HG02973 (cell line): ENCODE measurements around the gene TRIM31.
"Not testable (repeated sequence)": the region's sequence is repeated elsewhere in the genome, so short reads cannot be mapped to it uniquely, and the experiment has no call there.

ENCODE experiments used
- ATAC-seq: cut with Tn5 transposase; IDR thresholded peaks from one replicate; pipeline ENCODE4 v1.9.1; 2021; ENCODE audit warnings: moderate library complexity; ENCODE audit not compliant: unreplicated experiment

The TRIM31 gene

GRCh38 chr6:30149858-30150550 is 37.1 kb upstream of the TRIM31 start:
- no peak for ATAC-seq

GRCh38 chr6:30149234-30149633 is 36.3 kb upstream of the TRIM31 start:
- no peak for ATAC-seq

- no peak for ATAC-seq
Measured at GRCh38 chr6:30147096-30147495, 34.2 kb upstream of the TRIM31 start.

- ATAC-seq = no peak
Measured at GRCh38 chr6:30145818-30146217, 32.9 kb upstream of the TRIM31 start.

DNA sequence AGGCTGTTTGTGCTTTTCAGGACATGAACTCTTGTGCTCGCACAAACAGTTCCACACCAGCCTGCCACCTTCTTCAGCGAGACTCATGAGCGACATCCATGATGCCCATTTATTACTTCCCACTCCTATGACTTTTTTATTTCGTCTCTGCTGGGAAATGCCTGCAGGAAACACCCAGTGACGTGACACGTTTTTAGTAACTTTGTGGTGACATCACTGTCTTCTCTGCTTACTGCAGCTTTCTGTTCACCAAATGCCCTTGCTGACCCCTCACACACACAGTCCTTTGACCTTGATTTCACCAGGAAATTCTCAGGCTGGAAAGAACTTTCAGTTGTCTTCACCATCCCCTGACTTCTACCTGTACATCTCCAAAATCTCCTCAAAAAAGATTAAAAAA is 31.9 kb upstream of the TRIM31 start:
- ATAC-seq = no peak

DNA sequence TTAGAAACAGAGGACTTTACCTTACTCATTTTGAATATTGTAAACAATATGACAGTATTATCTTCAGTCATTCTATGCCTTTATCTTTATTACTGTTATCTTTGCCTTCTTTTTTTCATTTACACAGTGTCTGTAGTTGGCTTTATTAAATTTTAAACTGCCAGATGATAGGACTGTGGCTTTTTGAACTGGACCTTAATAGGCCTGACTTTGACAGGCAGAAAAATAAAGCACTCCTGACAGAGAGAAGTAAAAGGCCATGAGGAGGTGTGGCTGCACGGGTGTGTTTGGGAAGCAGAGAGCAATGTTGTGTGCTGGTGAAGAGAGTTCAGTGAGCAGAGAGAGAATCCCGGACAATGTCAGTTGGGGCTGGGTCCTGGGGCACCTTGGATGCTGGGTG is 30.9 kb upstream of the TRIM31 start:
- no peak for ATAC-seq

DNA sequence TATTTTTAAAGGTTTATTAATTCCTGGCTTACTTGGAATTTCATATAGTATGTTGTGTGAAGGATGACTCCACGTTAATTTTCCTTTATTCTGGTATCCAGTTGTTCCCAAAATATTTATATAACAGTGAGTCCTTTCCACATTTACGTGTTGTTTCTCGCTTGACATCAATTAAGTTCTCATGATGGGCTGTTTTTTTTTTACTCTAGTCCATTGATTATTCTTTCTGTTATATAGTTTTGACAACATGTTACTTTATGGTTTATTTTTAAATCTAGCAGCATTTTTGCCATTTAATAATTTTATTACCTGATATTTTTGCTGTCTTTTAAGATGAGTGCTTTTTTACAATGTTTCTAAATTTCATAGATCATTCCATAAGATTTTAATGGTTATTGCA is 29.8 kb upstream of the TRIM31 start:
- ATAC-seq = no peak

DNA sequence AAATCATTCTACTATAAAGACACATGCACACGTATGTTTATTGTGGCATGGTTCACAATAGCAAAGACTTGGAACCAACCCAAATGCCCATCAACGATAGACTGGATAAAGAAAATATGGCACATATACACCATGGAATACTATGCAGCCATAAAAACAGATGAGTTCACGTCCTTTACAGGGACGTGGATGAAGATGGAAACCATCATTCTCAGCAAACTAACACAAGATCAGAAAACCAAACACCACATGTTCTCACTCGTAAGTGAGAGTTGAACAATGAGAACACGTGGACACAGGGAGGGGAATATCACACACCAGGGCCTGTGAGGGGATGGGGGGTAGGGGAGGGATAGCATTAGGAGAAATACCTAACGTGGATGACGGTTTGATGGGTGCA is 27.4 kb upstream of the TRIM31 start:
- ATAC-seq = not testable (repeated sequence)

- ATAC-seq = no peak
Measured at GRCh38 chr6:30136570-30137286, 23.8 kb upstream of the TRIM31 start.

- no peak for ATAC-seq
Measured at GRCh38 chr6:30135757-30136156, 22.9 kb upstream of the TRIM31 start, which contains the start of gene TRIM40. TSS of gene TRIM40 (plus strand) at chr6:30136140. CDS start at chr6:30137037, 897 bp downstream.

- no peak for ATAC-seq
Measured at GRCh38 chr6:30135147-30135546, 22.3 kb upstream of the TRIM31 start.

GRCh38 chr6:30131947-30132497 is 19.1 kb upstream of the TRIM31 start:
- ATAC-seq = no peak

DNA sequence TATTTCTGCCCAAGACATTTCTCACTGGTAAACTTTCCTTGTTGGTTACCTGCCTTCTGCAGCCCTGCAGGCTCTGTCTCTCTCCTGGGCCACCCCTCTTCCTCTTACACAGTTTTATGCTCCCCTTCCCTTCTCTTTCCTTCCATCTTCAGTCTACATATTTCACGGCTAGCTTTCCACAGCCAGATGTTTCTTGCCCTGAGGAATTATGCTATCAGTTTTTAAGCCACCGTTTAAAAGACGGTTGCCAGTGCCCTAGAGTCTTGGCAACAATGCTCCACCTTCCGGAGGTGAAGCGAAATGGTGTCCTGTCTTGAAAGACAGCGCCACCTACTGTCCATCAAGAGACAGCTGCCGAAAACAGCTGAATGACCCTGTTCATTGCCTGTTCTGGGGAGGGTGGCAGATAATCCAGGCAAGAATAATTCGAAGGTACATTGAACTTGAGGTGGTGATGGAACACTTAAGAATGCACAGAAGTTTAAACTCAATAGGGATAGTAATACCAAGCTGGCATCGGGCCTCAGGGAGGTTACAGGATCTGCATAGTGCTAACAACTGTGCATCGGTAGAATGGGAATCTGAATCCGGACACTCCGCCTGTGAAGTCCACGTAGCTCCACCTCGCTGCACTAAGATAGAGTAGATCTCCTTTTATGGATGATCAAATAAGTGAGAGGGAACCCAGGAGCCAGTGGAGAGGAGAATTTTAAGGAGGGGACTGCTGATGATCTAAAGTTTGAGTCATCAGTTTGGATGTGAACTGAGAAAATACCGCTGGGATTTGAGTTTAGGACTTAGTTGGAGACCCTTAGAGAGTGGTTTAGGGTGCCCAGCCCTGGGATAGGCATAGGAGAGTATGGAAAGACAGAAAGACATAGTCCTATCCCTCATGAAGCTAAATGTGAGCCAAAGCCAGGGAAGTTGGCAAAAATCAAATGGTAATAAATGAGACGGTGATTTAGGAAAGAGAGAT is 18.3 kb upstream of the TRIM31 start:
- ATAC-seq = no peak

DNA sequence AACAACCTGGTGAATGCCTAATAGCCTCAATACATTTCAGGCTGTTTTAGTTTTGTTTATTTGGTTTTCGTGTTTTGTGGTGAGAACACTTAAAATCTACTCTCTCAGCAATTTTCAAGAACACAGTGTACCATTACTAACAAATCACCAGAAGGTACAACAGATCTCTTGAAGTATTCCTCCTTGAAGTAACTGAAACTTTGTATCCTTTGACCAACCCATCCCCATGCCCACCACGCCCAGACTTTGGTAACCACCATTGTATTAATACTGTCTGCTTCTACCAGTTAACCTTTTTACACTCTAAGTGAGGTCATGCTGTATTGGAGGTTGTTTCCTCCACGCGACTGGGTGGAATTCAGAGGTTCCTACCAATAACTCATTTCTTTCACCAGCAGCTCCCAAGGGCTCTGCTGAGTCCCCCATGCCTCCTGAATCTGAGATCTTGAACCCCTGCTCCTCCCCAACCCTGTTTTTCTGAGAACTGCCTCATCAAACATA is 17.3 kb upstream of the TRIM31 start:
- no peak for ATAC-seq

DNA sequence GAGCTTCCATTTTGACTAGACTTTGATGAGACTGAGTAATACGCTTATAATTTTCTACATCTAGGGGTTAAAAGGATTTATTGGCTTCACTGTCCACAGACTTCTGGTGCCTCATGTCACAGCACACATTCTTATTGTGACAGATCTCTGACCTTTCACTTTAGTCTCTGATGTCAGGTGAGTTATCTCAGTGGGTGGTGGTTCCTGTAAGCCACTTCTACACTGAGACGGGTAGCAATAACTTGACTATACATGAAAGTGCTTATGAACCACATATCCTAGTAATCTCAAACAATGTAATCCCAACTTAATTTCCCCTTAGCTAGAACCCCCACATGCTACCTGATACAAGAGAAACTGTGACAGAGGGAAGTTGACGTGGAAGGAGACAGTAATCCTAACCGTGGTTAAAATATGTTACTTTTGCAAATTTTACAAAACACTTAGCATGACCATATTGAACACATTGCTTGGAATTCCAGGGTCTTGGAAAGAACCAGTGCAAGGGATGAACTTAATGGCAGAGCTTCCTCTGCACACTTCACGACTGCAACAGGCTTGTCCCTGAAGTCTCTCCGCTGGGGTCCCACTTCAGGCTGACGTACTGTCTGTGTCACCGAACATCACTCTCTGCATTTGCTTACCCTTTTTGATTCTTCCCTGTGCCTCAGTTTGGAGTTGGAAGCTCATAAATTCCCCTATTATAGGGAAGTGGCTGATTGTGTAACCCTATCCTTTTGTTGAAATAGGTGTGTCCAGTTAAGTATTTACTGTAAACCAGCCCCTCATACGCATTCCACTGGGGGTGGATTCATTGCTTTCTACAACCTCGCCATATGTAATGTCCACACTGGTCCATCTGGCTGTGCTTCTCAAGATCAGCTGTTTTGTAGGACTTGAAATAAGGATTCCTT is 16.6 kb upstream of the TRIM31 start:
- no peak for ATAC-seq

DNA sequence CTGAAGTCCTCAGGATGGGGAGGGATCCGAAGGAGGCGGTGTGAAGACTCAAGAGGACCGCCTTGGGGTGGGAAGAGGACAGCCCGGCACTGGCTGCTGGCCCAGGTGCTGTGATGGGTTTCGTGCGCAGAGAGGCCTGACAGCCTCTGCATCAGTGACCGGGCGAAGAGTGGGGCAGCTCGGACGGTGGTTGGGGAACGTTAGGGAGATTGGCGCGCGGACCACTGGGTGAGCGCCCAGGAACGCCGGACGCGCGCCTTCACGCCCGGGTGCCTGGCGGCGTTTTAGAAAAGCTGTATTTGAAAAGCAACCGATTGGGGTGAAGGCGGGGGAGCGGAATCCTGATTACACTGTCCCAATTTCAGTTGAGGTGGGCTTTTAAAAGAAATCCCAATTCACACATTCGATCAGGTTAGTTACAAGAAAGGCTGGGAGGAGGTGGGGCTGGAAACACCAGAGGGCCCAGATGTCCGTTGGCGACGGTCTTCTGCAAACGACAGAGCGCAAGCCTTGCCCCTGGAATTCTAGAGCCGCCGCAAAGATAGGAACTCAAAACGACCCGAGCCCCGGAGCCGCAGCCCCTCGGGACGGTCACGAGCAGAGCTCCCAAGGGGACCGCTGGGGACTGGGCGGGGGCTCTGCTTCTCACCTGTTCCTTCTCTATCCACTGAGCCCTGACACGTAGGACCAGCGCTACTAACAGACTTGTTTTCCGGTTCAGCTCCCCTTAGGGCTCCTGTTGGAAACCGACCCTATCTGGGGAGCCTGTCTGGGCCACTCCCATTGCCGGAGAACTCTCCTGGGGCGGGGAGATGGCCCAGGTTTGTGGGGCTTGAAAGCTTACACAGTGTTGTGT is 14.6 kb upstream of the TRIM31 start:
- no peak for ATAC-seq

GRCh38 chr6:30122515-30122914 is 9.6 kb upstream of the TRIM31 start:
- ATAC-seq = no peak

DNA sequence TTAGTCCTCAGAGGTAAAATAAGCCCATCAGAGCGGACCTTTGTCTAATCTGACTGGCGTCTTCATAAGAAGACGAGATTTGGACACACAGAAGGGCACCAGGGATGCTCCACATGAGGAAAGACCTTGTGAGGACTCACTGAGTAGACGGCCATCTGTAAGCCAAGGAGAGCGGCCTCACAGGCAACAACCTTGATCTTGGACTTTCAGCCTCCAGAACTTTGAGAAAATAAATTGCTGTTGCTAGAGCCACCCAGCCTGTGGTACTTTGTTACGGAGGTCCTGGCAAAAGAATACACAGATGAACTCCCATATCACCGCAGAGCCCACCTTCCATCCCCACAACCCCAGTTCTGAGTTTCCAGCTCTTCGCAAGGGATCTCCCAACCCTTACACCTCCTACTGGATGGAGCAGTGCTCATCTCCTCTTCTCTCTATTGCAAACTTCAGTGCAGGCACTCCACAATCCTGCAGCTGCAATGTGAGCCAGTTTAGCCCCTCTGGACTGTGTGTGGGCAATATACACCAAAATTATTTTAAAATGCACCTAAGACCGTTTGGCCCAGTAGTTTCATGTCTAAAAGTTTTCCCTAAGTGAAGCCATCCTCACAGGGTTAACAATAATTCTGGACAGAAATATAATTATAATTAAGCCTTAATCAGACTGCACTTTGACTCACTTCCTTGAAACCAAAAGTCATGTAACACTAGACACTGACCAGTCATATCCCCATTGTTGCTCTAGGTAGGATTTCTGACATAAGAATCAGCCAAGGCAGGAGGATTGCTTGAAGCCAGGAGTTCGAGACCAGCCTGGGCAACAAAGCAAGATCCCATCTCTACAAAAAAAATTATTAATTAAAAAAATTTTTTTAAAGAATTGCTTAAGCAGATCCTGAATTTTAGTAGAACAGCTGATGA is 8.8 kb upstream of the TRIM31 start:
- ATAC-seq = no peak
